Fibroblast of lung (primary cell): ENCODE measurements around the gene KRT76.

Experiments used
- EZH2 ChIP-seq: IDR thresholded peaks from 2 replicates; pipeline ENCODE4 v1.5.1; 2012; ENCODE audit warnings: low read length, control low read depth, mild to moderate bottlenecking; ENCODE audit errors: missing control alignments
- TF ChIP-seq, protein P1 (sequence below), 2 donors: IDR thresholded peaks in 1 of 2; conservative IDR thresholded peaks in 1 of 2; 1 replicate in 1 of 2; 2 replicates in 1 of 2; pipeline ENCODE4 v1.5.1; 2011 to 2012; ENCODE audit warnings: low read length in 2 of 2, control low read depth in 1 of 2, inconsistent platforms in 1 of 2, low read depth in 1 of 2, mild to moderate bottlenecking in 1 of 2

DNA sequence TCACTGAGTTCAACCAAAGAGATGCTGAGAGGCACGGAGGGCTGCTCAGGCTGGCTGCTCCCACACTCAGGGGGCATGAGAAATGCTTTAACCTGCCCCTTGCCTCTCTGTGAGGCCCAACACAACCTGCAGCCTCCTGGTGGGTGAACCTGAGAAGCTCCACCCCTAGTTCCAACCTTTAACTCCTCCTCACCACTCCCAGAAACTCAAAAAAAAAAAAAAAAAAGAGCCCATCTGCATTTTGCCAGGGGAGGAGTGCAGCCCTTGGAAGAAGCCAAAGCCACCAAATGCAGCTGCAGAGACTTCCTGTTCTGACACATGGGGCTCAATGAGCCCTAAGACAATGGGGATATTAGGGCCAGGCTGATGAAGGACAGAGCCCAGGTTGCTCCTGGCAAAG is 27.9 kb upstream of the KRT76 start:
- TF ChIP-seq, protein P1, sequence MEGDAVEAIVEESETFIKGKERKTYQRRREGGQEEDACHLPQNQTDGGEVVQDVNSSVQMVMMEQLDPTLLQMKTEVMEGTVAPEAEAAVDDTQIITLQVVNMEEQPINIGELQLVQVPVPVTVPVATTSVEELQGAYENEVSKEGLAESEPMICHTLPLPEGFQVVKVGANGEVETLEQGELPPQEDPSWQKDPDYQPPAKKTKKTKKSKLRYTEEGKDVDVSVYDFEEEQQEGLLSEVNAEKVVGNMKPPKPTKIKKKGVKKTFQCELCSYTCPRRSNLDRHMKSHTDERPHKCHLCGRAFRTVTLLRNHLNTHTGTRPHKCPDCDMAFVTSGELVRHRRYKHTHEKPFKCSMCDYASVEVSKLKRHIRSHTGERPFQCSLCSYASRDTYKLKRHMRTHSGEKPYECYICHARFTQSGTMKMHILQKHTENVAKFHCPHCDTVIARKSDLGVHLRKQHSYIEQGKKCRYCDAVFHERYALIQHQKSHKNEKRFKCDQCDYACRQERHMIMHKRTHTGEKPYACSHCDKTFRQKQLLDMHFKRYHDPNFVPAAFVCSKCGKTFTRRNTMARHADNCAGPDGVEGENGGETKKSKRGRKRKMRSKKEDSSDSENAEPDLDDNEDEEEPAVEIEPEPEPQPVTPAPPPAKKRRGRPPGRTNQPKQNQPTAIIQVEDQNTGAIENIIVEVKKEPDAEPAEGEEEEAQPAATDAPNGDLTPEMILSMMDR (conservative IDR thresholded peaks at IDR 0.05 in 1 of 2, IDR thresholded peaks at IDR 0.05 in 1 of 2; ENCODE audit: low read depth in 1 of 2, low read length in 2 of 2) = no peak
- no peak for TF ChIP-seq EZH2
